ENCODE data around the gene SH3PXD2A. TPM values are rescaled to one million over a fixed set of nuclear protein-coding genes. Genes with fewer than 3 reads are reported as not detected.
"Not testable (repeated sequence)": the region's sequence is repeated elsewhere in the genome, so short reads cannot be mapped to it uniquely, and the experiment has no call there.

Gene SH3PXD2A
- total RNA-seq, 2 donors from 2014 or later = 48.5 to 49.4 TPM

DNA sequence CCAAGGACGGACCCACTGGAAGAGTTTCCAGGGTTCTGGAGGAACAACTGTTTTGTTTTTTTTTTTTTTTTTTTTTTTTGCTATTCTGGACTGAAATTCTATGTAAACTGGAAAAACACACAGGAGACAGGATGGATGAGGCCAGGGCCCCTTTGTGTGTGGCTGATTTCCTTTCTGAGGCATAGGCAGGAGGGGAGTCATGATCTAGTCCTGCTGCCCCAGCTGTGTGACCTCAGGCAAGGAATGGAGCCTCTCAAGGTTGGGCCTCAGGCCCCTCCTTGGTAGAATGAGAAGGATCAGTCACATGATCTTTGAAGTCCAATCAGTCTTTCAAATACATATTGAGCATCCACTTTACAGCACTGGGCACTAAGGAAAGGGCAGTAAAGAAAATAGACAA lies 87.6 kb downstream of the SH3PXD2A start:
- DNase-seq (no peak), ATAC-seq (no peak)
- intact Hi-C loops (cut with DNase I, micrococcal nuclease) = no loop called here

DNA sequence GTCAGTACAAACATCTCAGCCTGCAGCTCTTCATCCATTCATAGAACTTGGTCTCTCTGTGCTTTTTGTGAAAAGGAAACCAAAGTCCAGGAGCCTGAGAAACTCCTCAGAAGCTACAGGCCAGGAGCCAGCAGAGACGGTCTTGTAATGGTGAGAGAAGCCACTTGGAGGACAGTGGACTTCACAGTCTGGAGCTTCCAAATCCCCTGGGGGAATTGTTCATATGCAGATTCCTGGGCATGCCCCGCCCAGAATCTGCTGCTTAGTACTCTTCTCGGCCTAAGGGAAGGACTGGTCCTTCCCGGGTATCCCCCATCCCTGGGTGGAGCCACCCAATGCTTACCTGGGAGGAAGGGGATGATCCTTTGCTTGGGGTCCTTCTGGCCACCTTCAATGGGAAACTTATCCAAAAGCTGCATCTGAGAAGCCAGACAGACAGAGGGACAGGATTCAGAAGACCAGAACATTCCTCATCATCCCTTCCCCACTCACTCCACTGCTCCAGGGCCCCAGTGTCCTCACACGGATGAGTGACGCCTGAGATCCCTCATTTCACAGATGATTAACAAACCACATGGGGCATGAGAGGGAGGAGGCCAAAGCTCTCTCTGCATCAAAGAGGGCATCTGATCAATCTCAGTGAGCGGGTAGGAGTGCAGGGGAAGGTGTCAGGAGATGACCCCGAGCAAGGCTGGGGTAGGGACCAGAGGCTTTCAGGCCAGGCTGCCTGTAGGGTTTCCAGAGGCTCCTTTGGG lies 88.4 kb downstream of the SH3PXD2A start:
- intact Hi-C loops (cut with DNase I, micrococcal nuclease) = no loop called here
- no peak for ATAC-seq
- no peak for DNase-seq

- peak in 1 of 2 donors; percentile 68 for DNase-seq
- ATAC-seq = peak; percentile 41
- intact Hi-C loops (cut with DNase I, micrococcal nuclease) = no loop called here
Observed at GRCh38 chr10:103765981-103766380, 89.4 kb downstream of the SH3PXD2A start.

GRCh38 chr10:103765168-103765567 lies 90.2 kb downstream of the SH3PXD2A start:
- DNase-seq = no peak
- intact Hi-C loops (cut with DNase I, micrococcal nuclease) = no loop called here
- no peak for ATAC-seq

GRCh38 chr10:103764296-103765088 lies 90.9 kb downstream of the SH3PXD2A start:
- no peak for DNase-seq
- intact Hi-C loops (cut with DNase I, micrococcal nuclease) = no loop called here
- ATAC-seq = no peak

DNA sequence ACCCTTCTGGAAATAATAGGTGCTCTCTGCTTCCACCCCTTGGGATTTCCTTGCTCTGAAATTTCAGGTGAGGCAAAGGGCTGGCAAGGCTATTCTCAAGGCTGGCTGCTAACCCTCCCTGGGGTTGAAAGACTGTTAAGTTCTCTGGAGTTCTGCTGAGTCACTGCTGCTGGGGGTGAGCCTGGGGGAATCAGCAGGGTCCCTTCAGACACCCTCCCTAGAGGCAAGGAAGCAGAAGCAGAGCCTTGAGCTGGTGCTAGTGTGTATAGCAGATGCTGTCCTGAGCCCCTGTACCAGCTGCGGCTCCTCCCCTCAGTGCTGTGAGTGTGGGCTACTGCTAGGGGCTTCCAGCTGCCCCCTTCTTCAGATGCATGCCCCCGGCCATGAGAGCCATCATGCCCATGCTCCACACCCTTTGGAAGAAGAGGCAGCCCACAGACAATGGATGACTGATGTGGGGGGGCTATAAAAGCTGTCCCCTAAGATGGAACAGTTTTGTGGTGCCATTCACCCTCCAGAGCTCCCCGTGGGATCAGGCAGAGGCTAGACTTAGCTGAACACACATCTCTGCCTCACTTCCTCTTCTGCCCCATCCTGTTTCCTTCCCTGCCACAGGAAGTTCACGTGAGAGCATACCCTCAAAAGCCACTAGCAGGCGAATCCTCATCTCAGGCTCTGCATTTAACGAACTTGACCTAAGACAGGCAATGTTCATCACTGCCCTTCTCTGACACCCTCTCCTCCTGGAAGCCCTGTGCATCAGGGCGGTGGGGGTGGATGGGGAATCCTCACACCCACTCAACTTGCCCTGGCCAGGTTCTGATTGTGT lies 91.8 kb downstream of the SH3PXD2A start:
- intact Hi-C loops (cut with DNase I, micrococcal nuclease) = no loop called here
- no peak for DNase-seq
- ATAC-seq = no peak

GRCh38 chr10:103762916-103763315 lies 92.5 kb downstream of the SH3PXD2A start:
- intact Hi-C loops (cut with DNase I, micrococcal nuclease) = no loop called here
- ATAC-seq = no peak

DNA sequence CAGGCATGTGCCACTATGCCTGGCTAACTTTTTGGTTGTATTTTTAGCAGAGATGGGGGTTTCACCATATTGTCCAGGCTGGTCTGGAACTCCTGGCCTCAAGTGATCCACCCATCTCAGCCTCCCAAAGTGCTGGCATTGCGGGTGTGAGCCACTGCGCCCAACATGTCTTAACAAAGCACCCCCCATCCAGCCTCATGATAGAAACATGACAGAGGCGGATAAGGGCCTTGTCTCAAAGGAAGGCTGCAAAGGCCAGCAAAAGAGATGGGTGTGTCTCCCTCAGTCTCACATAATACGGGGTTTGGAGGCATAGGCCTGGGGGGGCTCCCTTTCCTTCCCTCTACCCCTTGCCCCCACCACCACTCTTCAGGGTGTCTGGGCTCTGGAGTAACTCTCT lies 93.2 kb downstream of the SH3PXD2A start:
- ATAC-seq (no peak), DNase-seq (no peak)
- intact Hi-C loops (cut with DNase I, micrococcal nuclease) = no loop called here

More at GRCh38 chr10:103762916-103763315, 92.5 kb downstream of the SH3PXD2A start:
- DNase-seq = no peak

GRCh38 chr10:103761075-103761920 lies 94.1 kb downstream of the SH3PXD2A start:
- DNase-seq = no peak
- no peak for ATAC-seq
- intact Hi-C loops (cut with DNase I, micrococcal nuclease) = no loop called here

DNA sequence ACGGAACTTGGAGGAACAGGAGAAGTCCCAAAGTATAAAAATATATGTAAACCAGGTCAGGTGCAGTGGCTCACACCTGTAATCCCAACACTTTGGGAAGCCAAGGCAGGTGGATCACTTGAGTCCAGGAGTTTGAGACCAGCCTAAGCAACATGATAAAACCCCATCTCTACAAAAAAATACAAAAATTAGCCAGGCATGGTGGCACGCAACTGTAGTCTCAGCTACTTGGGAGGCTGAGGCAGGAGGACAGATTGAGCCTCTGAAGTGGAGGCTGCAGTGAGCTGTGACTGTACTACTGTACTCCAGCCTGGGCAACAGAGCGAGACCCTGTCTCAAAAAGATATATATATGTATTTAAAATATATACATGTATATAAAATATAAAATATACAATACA lies 95.1 kb downstream of the SH3PXD2A start:
- ATAC-seq, DNase-seq: not testable (repeated sequence)

GRCh38 chr10:103759100-103759781 lies 96.1 kb downstream of the SH3PXD2A start:
- ATAC-seq (peak; percentile 89), DNase-seq (peak; percentile 51 to 64)

More for the DNA sequence above, 95.1 kb downstream of the SH3PXD2A start:
- intact Hi-C loops (cut with DNase I, micrococcal nuclease) = not testable (repeated sequence)

DNA sequence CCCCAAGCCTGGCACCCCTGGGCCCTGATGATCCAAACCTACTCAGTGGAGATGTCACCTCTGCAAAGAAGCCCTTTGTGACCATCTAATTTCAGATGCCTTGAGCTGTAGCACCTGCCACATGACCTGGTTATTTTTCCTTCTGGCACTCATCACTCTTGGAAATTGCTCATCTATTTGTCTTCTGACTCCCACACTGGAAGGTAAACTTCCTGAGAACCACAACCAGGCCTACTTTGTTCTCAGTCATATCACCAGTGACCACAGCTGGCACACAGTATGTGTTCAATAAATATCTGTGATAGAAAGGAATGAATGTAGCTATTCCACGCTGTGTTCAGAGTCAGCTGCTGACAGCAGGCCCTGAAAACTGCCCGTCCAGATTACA lies 97.1 kb downstream of the SH3PXD2A start:
- DNase-seq (no peak), ATAC-seq (peak; percentile 9)
- intact Hi-C loops (cut with DNase I, micrococcal nuclease) = no loop called here

More at GRCh38 chr10:103759100-103759781, 96.1 kb downstream of the SH3PXD2A start:
- intact Hi-C loops (cut with DNase I, micrococcal nuclease) = no loop called here

DNA sequence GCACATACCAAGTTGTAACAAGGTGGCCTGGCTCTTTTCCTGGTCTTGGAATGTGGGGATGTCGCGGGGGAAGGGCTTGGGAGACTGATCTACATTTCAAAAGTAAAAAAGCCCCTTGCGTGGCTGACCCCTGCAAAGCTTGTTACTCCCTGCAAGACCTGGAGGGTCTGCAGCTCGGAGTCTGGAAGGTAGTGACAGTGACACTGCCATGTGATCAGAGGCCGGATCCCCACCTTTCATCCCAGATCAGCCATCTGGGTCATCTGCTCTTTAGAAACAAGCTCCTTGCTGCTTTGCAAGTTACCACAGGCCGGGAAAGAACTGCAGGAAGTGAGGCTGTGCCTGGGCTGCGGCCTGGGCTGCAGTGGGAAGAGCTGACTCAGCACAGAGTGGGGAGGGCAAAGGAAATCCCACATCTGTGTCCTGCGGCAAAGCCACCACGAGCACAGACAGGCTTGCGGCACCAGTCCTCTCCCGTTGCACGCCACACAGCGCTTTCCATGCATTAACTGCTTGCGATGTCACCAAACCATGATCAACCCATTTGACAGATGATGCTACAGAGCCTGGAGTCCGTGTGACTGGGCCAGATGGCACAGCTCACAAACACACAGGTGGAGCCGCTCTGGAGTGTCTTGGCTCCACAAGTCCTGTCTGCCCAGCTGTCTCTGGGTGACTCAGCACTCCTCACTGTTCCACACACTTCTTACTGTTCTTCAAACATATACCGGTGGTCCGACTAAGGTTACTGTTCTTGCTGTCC lies 97.7 kb downstream of the SH3PXD2A start:
- intact Hi-C loops (cut with DNase I, micrococcal nuclease) = no loop called here
- peak; percentile 10 for ATAC-seq
- DNase-seq = peak; percentile 47 to 54

GRCh38 chr10:103756277-103756869 lies 99.0 kb downstream of the SH3PXD2A start:
- intact Hi-C loops (cut with DNase I, micrococcal nuclease) = no loop called here
- no peak for ATAC-seq
- DNase-seq = no peak

DNA sequence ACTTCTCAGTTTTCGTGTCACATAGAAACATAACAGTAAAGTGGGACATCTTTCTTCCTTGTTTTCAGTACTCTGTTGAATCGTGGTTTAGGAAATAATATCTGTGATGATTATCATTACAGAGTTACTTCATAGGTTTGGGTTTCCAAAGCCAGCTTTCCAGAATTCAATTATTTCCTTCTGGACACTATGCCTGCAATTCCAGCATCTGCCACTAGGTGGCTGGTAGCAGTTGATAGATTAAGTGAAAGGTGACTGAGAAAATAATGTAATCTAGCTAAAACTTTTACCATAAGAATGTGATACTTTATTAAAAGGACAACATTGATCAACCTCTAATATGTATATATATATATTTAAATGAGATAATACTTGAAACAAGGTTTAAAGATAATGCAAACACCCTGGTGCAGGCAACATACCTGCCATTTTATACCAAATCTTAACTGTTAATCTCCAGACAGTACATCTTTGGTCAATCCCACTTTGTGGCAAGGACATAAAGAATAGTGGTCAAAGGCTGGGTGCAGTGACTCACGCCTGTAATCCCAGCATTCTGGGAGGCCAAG lies 102.6 kb downstream of the SH3PXD2A start:
- peak in 1 of 2 donors; percentile 67 for DNase-seq

GRCh38 chr10:103751667-103752290 lies 103.6 kb downstream of the SH3PXD2A start:
- intact Hi-C loops (cut with DNase I, micrococcal nuclease) = no loop called here
- no peak for DNase-seq
- no peak for ATAC-seq

More for the DNA sequence above, 102.6 kb downstream of the SH3PXD2A start:
- intact Hi-C loops (cut with DNase I, micrococcal nuclease) = no loop called here
- ATAC-seq = no peak

Measured in left colon (tissue), 2 donors.